Renal cortex interstitium (tissue), 15 donors: Measurements from ENCODE around the gene C3orf22. TPM values are rescaled to one million over a fixed set of nuclear protein-coding genes. Genes with fewer than 3 reads are reported as not detected.
"Not testable (repeated sequence)": the region's sequence is repeated elsewhere in the genome, so short reads cannot be mapped to it uniquely, and the experiment has no call there.

Experiments used
- DNase-seq, 11 donors: peaks; one replicate each; pipeline ENCODE4 v3.0.0-alpha.2; 2013; ENCODE audit warnings: low read depth in 9 of 11, low spot score in 4 of 11; ENCODE audit errors: extremely low read depth in 1 of 11
- long read RNA-seq, 16 experiments: transcript quantifications; one replicate each; lab custom pipeline, GENCODE V29; 2026
- polyA plus RNA-seq, 3 donors: library from polyadenylated mRNA; unstranded; fragments of 120-200 nt; gene quantifications; one replicate each; pipeline ENCODE4 v1.2.1, GENCODE V29; 2013; ENCODE audit not compliant: insufficient read length in 3 of 3

The C3orf22 gene, protein sequence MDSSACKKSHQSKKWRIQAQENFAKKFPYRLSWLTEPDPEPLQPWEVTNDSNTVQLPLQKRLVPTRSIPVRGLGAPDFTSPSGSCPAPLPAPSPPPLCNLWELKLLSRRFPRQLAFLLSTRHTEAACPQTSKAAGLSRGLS
- under 1 TPM in 2 of 3 donors, not detected in 1; 0.09 to 0.17 TPM for polyA plus RNA-seq
- long read RNA-seq, donor 1, partial matches to known transcripts = 19 of 19 reads
- long read RNA-seq, donor 1, other reads (novel, unspliced or antisense) = 0 of 19 reads
- long read RNA-seq, donor 2 = 0 reads
- long read RNA-seq, donor 3 = 0 reads
- long read RNA-seq, donor 4 = 0 reads
- long read RNA-seq, donor 5 = 0 reads
- long read RNA-seq, donor 6 = 0 reads
- long read RNA-seq, donor 7 = 0 reads
- long read RNA-seq, donor 8 = 0 reads
- long read RNA-seq, donor 9 = 0 reads
- long read RNA-seq, donor 10 = 0 reads
- long read RNA-seq, donor 11 = 0 reads
- long read RNA-seq, donor 12 = 0 reads
- long read RNA-seq, donor 13 = 0 reads
- long read RNA-seq, donor 14 = 0 reads
- long read RNA-seq, donor 15 = 0 reads
- long read RNA-seq, donor 16 = 0 reads

DNA sequence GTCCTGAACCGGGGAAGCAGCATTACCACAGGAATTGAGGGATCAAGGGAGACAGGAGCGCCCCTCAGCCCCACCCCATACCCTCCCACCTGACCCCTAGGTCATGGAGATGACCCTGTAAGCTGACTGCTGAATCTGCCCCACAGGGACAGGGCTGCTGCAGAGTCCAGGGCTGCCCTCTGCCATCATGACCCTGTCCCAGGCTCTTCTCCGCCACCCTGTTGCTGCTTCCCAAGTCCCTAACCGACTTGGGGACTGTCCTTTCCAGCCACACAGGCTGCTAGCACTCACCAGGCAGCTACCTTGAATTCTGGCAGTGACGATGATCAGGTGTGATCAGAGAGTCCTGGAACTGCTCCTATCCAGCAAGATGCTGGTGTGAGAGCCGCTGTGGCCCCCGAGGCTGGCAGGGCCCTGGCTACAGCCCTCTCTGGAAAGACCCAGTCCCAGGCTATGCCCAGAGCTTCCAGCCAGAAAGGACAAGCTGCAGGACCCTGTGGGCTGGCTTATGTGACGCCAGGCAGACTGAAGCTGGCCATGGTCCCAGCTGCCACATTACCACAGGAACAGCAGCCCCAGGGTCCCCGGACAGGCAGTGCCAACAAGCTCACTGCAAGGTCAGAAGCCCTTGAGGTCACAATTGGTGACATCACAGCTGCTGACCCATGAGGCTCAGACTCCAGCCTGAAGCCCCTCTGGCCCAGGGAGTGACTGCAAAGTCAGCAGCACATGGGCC is at the start of gene C3orf22:
C3orf22 (minus strand) TSS at position 597 of the 736 bp plus-strand sequence. CDS start 5,542 bp downstream, outside the sequence.
- DNase-seq = no peak

DNA sequence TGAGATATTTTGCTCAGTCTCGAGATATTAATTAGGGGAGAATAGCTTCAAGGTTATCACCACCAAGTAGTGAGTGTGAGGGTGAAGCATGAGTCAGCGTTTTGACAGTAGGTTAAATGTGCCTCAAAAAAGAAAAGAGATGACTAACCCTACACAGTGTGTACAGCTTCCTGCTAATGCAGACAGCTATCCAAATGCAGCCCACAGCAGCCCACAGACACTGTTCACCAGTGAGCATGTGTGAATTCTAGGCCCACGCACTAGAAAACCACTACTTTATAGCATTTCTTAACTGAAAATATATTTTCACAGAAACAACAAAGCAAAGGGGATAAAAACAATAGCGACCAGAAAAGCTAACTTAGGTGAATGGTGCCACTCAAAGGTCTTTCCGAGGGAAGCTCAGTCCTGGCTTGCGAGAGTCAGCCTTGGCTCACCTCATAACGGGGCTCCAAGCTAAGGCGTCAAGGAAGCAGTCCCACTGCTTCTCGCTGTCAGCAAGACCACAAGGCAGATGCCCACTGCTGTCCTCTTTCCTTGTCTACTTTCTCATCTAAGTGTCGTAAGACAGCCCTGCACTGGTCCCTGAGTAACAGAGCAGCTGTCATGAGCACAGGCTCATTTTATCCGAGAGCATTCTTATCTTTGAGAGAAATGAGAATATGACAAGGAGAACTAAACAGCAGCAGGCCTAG is 48.6 kb upstream of the C3orf22 start:
- DNase-seq = no peak

DNA sequence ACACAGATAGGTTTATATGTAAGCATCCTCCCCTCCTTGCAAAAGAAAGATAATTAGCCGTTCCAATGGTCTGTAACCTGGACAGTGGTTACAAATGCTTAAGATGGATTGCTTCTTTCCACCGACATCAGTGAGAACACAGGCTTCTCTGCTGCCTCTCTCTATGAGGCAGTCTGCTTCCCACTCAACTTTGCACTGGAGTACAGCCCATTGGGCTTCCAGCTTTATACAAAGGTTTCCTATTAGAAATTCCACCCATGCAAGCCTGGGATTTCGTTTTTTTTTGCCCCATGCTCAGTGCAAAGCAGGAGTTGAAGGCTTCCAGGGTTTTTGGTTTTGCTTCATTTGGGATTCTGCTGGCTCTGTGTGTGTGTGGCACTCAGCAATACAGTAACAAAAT is 47.3 kb upstream of the C3orf22 start:
- no peak for DNase-seq

DNA sequence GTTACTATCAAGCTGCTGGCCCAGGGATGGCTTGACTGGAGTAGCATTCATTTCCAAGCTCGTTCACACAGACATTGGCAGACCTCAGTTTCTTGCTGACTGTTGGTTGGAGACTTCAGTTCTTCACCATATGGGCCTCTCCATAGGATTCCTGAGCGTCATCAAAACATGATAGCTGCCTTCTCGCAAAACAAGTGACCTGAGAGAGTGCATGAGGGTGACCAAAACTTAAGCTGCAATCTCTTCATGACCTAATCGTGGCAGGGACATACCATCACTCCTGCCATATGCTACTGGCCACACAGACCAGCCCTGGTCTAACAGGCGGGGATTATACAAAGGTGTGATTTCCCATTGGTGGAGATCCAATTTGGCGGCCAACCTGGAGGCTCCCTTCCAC is 46.0 kb upstream of the C3orf22 start:
- no peak for DNase-seq

- no peak for DNase-seq
Observed at GRCh38 chr3:126599101-126599500, 40.4 kb upstream of the C3orf22 start.

GRCh38 chr3:126595479-126595878 is 36.7 kb upstream of the C3orf22 start:
- not testable (repeated sequence) for DNase-seq

GRCh38 chr3:126591515-126591914 is 32.8 kb upstream of the C3orf22 start:
- not testable (repeated sequence) for DNase-seq

GRCh38 chr3:126582311-126582710 is 23.6 kb upstream of the C3orf22 start:
- DNase-seq = no peak

DNA sequence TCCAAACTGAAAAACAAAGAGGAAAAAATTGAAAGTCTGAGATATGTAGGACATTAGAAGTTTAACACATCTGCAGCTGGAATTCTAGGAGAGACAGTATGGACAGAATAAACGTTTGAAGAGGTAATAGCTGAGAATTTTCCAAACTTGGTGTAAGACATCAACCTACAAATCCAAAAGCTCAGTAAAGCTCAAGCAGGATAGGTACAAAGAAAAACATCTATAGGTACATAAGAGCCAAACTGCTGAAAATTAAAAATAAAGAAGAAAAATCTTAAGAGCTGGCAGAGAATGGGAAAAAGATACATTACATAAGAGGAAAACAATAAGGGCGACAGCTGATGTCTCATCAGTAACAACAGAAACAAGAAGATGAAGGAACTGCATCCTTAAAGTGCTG is 22.8 kb upstream of the C3orf22 start:
- no peak for DNase-seq

DNA sequence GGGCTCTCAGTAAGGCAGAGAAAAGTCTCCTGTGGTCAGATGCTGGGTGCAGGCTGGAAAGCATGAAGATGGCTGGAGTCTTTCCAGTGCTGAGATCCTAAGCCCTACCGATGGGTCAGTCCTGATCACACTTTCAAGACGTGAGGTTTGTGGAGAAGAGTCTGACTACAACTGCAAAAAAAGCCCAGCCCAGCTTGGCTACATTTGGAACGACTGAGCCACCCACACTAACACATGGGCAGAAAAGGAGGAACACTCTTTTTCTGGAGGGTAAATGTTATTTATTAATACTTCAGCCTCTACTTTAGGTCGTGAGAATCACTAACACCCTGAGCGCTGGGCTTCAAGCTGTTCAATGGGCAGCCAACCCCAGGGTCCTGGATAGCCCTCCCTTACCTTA is 22.0 kb upstream of the C3orf22 start:
- DNase-seq = no peak

DNA sequence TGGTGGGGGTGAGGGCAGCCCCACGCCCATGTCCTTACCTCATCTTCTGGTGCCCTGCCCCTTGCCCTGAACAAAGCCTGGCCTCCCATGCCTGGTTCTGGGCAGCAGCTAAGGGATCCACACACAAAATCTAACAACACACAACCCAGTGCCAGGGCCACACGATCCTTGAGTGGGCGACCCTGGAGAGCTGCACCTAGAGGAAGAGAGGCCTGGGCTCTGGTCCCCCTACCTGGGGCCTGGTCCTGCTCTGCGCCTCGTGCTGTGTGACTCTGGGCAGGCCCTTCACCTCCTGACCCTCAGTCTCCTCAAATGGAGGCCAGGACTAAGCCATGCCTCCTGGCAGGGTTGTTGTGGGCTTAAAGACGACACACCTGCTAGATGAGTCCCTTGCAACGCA is 20.0 kb upstream of the C3orf22 start:
- no peak for DNase-seq

GRCh38 chr3:126577261-126577660 is 18.5 kb upstream of the C3orf22 start:
- DNase-seq = no peak

DNA sequence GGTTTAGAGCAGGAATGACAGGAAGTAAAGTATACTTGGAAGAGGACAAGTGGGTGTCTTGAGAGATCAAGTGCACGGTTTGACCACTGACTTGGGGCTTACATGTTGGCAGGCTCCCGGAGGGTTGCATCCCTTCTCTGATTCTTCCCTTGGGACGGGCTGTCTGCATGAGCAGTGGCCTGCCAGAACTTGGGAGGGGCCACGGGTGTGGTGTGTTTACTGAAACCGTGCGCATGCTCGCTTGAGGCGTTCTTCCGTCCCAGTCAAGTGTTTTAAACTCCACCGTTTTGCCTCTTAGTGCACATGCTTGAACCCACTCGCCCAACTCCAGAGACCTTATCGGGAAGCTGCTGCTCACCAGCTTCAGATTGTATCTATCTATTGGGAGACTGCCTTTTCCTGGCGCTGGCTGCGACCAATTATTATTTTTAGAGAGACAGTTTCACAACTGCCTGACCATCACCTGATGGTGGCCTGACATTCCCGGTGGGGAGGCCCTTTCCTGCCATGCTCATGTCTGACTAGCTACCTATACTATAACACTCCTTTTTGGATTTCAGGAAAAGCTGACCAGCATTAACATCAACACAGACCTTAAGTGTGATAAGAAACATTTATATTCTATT is 14.9 kb upstream of the C3orf22 start:
- no peak for DNase-seq

DNA sequence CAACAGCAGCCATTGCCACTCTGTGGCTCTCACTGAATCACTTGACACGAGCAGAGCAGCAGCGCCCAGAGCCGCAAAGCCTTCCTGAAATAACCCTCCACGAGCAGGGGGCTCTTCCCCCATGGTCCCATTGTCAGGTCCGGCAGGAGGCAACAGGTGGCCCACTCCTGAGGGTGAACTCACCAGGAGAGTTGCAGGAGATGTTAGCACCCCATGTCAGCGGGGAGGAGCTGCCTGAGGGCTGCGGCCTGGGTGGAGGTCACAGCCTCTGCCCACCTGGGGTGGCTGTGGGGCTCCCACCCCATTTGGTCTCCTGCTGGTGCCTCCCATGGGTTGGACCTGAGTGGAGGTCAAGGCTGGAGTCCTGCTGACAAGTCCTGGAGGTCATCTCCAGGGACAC is 12.3 kb upstream of the C3orf22 start:
- no peak for DNase-seq

GRCh38 chr3:126570103-126570541 is 11.4 kb upstream of the C3orf22 start:
- DNase-seq = no peak

GRCh38 chr3:126569390-126569975 is 10.8 kb upstream of the C3orf22 start:
- DNase-seq = no peak

- no peak for DNase-seq
Observed at GRCh38 chr3:126568776-126569342, 10.1 kb upstream of the C3orf22 start.

GRCh38 chr3:126567696-126568438 is 9.1 kb upstream of the C3orf22 start:
- DNase-seq = no peak
